Measurements from ENCODE around the gene NPHS2. TPM values are rescaled to one million over a fixed set of nuclear protein-coding genes. Genes with fewer than 3 reads are reported as not detected.

Gene NPHS2
- polyA plus RNA-seq (2013, experiment 1 of 2) = not detected
- not detected for polyA plus RNA-seq (2013, experiment 2 of 2)

DNA sequence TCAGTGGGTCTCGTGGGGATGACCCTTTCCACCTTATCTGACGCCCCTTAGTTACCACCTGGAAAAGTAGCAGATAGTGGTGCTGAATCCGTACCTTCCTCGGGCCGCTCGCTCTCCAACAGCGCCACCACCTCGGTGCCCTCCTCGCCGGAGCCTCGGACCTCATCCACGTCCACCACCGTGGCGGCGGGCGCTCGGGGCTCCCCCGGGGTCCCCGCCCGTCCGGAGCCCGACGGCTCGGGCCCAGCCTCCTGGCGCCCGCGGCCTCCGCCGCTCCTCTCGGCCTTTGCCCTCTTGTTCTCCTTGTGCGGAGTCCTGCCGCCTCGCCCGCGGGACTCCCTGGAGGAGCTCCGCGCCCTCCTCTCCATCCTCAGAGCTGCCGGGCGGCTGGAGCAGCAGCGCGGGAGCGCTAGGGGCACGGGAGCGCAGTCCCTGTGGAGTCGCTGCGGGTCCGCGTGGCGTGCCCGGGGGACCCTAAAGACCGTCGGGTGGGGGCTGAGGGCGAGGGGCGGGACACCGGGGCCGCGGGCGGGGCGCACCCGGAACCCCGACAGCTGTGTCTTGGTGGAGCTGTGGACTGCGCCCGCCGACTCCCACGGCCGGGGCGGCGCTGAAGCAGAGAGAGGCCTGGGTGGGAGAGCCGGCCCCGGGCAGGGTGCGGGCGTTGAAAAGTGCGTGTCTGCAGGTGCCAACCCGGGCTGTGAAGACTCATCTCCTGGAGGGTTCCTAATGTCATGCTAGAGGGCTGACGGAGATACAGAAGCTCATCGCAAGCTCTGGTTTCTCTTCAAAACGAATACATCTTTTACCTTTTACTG, at the start of gene NPHS2:
TSS of gene NPHS2 (minus strand) at position 452 of the 818 bp plus-strand sequence. CDS start at position 368, 84 bp downstream.
- H2BK12ac ChIP-seq (ENCODE audit: low read length in 2 of 2) = no peak within 1 kb of the TSS
- peaks cover 7% of the 10 kb centered on the region for H3K4me1 ChIP-seq (ENCODE audit: control insufficient read depth, insufficient read depth, low read depth, low read length)
- H4K8ac ChIP-seq (ENCODE audit: low read length) = no peak within 1 kb of the TSS
- H3K4me3 ChIP-seq (ENCODE audit: insufficient read depth in 1 of 2, low read depth in 1 of 2, low read length in 2 of 2) = no peak within 1 kb of the TSS
- no peak within 1 kb of the TSS for H3K9ac ChIP-seq (ENCODE audit: low read length)
- no peak for DNase-seq
- no peak within 1 kb of the TSS for H2BK5ac ChIP-seq (ENCODE audit: low read depth, low read length, poor library complexity, severe bottlenecking)
- H3K79me1 ChIP-seq (replicated peaks; ENCODE audit: low read length, poor library complexity, severe bottlenecking) = no peaks in the 10 kb centered on the region
- H2BK15ac ChIP-seq (ENCODE audit: low read depth, poor library complexity, severe bottlenecking) = no peak within 1 kb of the TSS
- H3K18ac ChIP-seq (ENCODE audit: low read depth in 1 of 2, low read length in 2 of 2) = no peak within 1 kb of the TSS
- H3K36me3 ChIP-seq (ENCODE audit: control insufficient read depth in 1 of 2, insufficient read depth in 2 of 2, low read depth in 1 of 2, low read length in 2 of 2) = no peaks in the 10 kb centered on the region
- H4K91ac ChIP-seq (ENCODE audit: low read length) = peak within 1 kb of the TSS; percentile 29
- no peak within 1 kb of the TSS for H3K4ac ChIP-seq (ENCODE audit: low read depth in 1 of 2, low read length in 2 of 2)
- no peak within 1 kb of the TSS for H3K27ac ChIP-seq (ENCODE audit: low read length, poor library complexity, severe bottlenecking)
- H3K14ac ChIP-seq (ENCODE audit: low read length in 2 of 2) = no peak within 1 kb of the TSS
- H3K4me2 ChIP-seq (ENCODE audit: low read length, poor library complexity, severe bottlenecking) = no peak within 1 kb of the TSS
- no peak within 1 kb of the TSS for H2AFZ ChIP-seq (ENCODE audit: low read depth, low read length)
- H3K23ac ChIP-seq (ENCODE audit: low read length in 2 of 2) = no peak within 1 kb of the TSS
- H2BK120ac ChIP-seq (ENCODE audit: low read depth, low read length) = no peak within 1 kb of the TSS
- WGBS = 5% methylated on average over 63 of the region's 77 CpGs
- peaks cover 43 to 60% of the 10 kb centered on the region in 2 experiments for H3K27me3 ChIP-seq (ENCODE audit: control insufficient read depth in 1 of 2, insufficient read depth in 1 of 2, low read length in 2 of 2)
- no peaks in the 10 kb centered on the region for H3K9me3 ChIP-seq (ENCODE audit: control insufficient read depth, low read length)
- no peak within 1 kb of the TSS for H2AK5ac ChIP-seq (ENCODE audit: low read length, severe bottlenecking)

DNA sequence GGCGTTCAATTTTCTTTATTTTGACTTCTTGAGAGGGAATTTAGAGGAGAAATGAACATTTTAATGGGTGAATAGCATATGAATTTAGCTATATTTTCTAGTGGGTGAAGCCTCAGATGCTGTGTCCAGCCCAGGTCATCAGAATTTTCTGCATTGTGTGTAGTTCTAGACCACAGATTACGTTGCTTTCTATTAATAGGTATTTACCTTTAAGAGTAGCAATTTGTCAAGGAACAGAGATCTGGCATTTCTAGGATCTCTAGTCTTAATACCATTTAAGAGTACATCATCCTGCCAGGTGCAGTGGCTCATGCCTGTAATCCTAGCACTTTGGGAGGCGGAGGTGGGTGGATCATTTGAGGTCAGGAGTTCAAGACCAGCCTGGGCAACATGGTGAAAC, 36.6 kb upstream of the NPHS2 start:
- no peak overlapping the region for H4K91ac ChIP-seq (ENCODE audit: low read length)
- no peak overlapping the region for H3K4me3 ChIP-seq (ENCODE audit: insufficient read depth in 1 of 2, low read depth in 1 of 2, low read length in 2 of 2)
- H3K23ac ChIP-seq (ENCODE audit: low read length in 2 of 2) = no peak overlapping the region
- no peaks in the 10 kb centered on the region for H3K36me3 ChIP-seq (ENCODE audit: control insufficient read depth in 1 of 2, insufficient read depth in 2 of 2, low read depth in 1 of 2, low read length in 2 of 2)
- H3K27me3 ChIP-seq (ENCODE audit: control insufficient read depth in 1 of 2, insufficient read depth in 1 of 2, low read length in 2 of 2) = peaks cover 0 to 8% of the 10 kb centered on the region in 2 experiments
- no peak overlapping the region for H3K14ac ChIP-seq (ENCODE audit: low read length in 2 of 2)
- no peaks in the 10 kb centered on the region for H3K9me3 ChIP-seq (ENCODE audit: control insufficient read depth, low read length)
- no peak overlapping the region for H2BK12ac ChIP-seq (ENCODE audit: low read length in 2 of 2)
- DNase-seq = no peak
- WGBS = 77% methylated on average over 2 of the region's 3 CpGs
- no peak overlapping the region for H3K18ac ChIP-seq (ENCODE audit: low read depth in 1 of 2, low read length in 2 of 2)
- no peak overlapping the region for H2BK120ac ChIP-seq (ENCODE audit: low read depth, low read length)
- no peaks in the 10 kb centered on the region for H3K4me1 ChIP-seq (ENCODE audit: control insufficient read depth, insufficient read depth, low read depth, low read length)
- H3K9ac ChIP-seq (ENCODE audit: low read length) = no peak overlapping the region
- no peak overlapping the region for H2AFZ ChIP-seq (ENCODE audit: low read depth, low read length)
- no peak overlapping the region for H3K27ac ChIP-seq (ENCODE audit: low read length, poor library complexity, severe bottlenecking)
- no peak overlapping the region for H2BK5ac ChIP-seq (ENCODE audit: low read depth, low read length, poor library complexity, severe bottlenecking)
- no peak overlapping the region for H2BK15ac ChIP-seq (ENCODE audit: low read depth, poor library complexity, severe bottlenecking)
- no peak overlapping the region for H3K4ac ChIP-seq (ENCODE audit: low read depth in 1 of 2, low read length in 2 of 2)
- H3K4me2 ChIP-seq (ENCODE audit: low read length, poor library complexity, severe bottlenecking) = no peak overlapping the region
- H4K8ac ChIP-seq (ENCODE audit: low read length) = no peak overlapping the region
- no peaks in the 10 kb centered on the region for H3K79me1 ChIP-seq (replicated peaks; ENCODE audit: low read length, poor library complexity, severe bottlenecking)
- no peak overlapping the region for H2AK5ac ChIP-seq (ENCODE audit: low read length, severe bottlenecking)

DNA sequence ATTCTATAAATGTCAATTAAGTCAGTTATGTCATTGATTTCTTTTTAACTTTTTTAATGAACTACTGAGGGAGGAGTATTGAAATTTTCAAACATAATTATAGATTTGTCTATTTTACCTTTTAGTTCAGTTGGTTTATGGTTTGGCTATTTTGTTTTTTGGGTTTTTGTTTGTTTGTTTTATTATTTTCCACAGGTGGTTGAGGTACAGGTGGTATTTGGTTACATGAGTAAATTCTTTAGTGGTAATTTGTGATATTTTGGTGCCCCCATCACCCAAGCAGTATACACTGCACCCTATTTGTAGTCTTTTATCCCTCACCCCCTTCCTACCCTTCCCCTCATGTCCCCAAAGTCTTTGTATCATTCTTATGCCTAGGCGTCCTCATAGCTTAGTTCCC, 25.3 kb upstream of the NPHS2 start:
- Histone ChIP-seq H4K8ac (ENCODE audit: low read length) (no peak overlapping the region), H3K36me3 (ENCODE audit: control insufficient read depth in 1 of 2, insufficient read depth in 2 of 2, low read depth in 1 of 2, low read length in 2 of 2) (no peaks in the 10 kb centered on the region), H3K4me1 (ENCODE audit: control insufficient read depth, insufficient read depth, low read depth, low read length) (no peaks in the 10 kb centered on the region), H3K4me2 (ENCODE audit: low read length, poor library complexity, severe bottlenecking) (no peak overlapping the region), H3K27me3 (ENCODE audit: control insufficient read depth in 1 of 2, insufficient read depth in 1 of 2, low read length in 2 of 2) (peaks cover 0 to 8% of the 10 kb centered on the region in 2 experiments), H3K9me3 (ENCODE audit: control insufficient read depth, low read length) (no peaks in the 10 kb centered on the region), H4K91ac (ENCODE audit: low read length) (no peak overlapping the region), H3K14ac (ENCODE audit: low read length in 2 of 2) (no peak overlapping the region), H3K4me3 (ENCODE audit: insufficient read depth in 1 of 2, low read depth in 1 of 2, low read length in 2 of 2) (no peak overlapping the region), H3K4ac (ENCODE audit: low read depth in 1 of 2, low read length in 2 of 2) (no peak overlapping the region), H3K79me1 (replicated peaks; ENCODE audit: low read length, poor library complexity, severe bottlenecking) (no peaks in the 10 kb centered on the region), H2BK15ac (ENCODE audit: low read depth, poor library complexity, severe bottlenecking) (no peak overlapping the region), H3K23ac (ENCODE audit: low read length in 2 of 2) (no peak overlapping the region), H3K9ac (ENCODE audit: low read length) (no peak overlapping the region), H3K18ac (ENCODE audit: low read depth in 1 of 2, low read length in 2 of 2) (no peak overlapping the region), H2BK120ac (ENCODE audit: low read depth, low read length) (no peak overlapping the region), H2BK5ac (ENCODE audit: low read depth, low read length, poor library complexity, severe bottlenecking) (no peak overlapping the region), H3K27ac (ENCODE audit: low read length, poor library complexity, severe bottlenecking) (no peak overlapping the region), H2AFZ (ENCODE audit: low read depth, low read length) (no peak overlapping the region), H2BK12ac (ENCODE audit: low read length in 2 of 2) (no peak overlapping the region), H2AK5ac (ENCODE audit: low read length, severe bottlenecking) (no peak overlapping the region)
- WGBS = 93% methylated on average over 1 of the region's 1 CpG
- DNase-seq = no peak

DNA sequence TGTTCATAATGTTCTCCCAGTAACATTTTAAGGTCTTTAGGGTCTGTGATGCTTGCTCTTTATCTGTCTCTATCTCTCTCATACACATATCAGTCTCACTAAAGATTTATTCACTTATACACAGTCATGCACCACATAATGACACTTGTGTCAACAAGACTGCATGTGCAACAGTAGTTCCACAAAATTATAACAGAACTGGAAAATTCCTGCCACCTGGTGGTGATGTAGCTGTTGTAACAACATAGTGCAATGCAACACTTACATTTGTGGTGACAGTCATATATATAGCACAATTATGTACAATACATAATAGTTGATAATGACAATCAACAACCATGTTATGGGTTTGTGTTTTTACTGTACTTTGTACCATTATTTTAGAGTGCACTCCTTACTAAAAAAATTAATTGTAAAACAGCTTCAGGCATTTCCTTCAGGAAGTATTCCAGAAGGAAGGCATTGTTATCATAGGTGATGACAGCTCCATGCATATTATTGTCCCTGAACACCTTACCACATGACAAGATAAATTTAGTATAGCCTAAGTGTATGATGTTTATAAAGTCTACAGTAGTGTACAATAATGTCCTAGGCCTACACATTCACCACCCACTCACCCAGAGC, 24.0 kb upstream of the NPHS2 start:
- H3K4me3 ChIP-seq (ENCODE audit: insufficient read depth in 1 of 2, low read depth in 1 of 2, low read length in 2 of 2) = no peak overlapping the region
- H4K8ac ChIP-seq (ENCODE audit: low read length) = no peak overlapping the region
- H3K79me1 ChIP-seq (replicated peaks; ENCODE audit: low read length, poor library complexity, severe bottlenecking) = no peaks in the 10 kb centered on the region
- no peak overlapping the region for H2BK120ac ChIP-seq (ENCODE audit: low read depth, low read length)
- no peaks in the 10 kb centered on the region for H3K36me3 ChIP-seq (ENCODE audit: control insufficient read depth in 1 of 2, insufficient read depth in 2 of 2, low read depth in 1 of 2, low read length in 2 of 2)
- no peak overlapping the region for H3K23ac ChIP-seq (ENCODE audit: low read length in 2 of 2)
- H3K27ac ChIP-seq (ENCODE audit: low read length, poor library complexity, severe bottlenecking) = no peak overlapping the region
- no peak overlapping the region for H3K14ac ChIP-seq (ENCODE audit: low read length in 2 of 2)
- no peak overlapping the region for H4K91ac ChIP-seq (ENCODE audit: low read length)
- H2AFZ ChIP-seq (ENCODE audit: low read depth, low read length) = no peak overlapping the region
- H2AK5ac ChIP-seq (ENCODE audit: low read length, severe bottlenecking) = no peak overlapping the region
- H3K18ac ChIP-seq (ENCODE audit: low read depth in 1 of 2, low read length in 2 of 2) = no peak overlapping the region
- DNase-seq = peak; percentile 35
- H2BK12ac ChIP-seq (ENCODE audit: low read length in 2 of 2) = no peak overlapping the region
- no peaks in the 10 kb centered on the region for H3K4me1 ChIP-seq (ENCODE audit: control insufficient read depth, insufficient read depth, low read depth, low read length)
- no peak overlapping the region for H3K4me2 ChIP-seq (ENCODE audit: low read length, poor library complexity, severe bottlenecking)
- no peaks in the 10 kb centered on the region for H3K9me3 ChIP-seq (ENCODE audit: control insufficient read depth, low read length)
- no peak overlapping the region for H3K9ac ChIP-seq (ENCODE audit: low read length)
- no peak overlapping the region for H3K4ac ChIP-seq (ENCODE audit: low read depth in 1 of 2, low read length in 2 of 2)
- H3K27me3 ChIP-seq (ENCODE audit: control insufficient read depth in 1 of 2, insufficient read depth in 1 of 2, low read length in 2 of 2) = peaks cover under 1 to 10% of the 10 kb centered on the region in 2 experiments
- H2BK5ac ChIP-seq (ENCODE audit: low read depth, low read length, poor library complexity, severe bottlenecking) = no peak overlapping the region
- no peak overlapping the region for H2BK15ac ChIP-seq (ENCODE audit: low read depth, poor library complexity, severe bottlenecking)

Data from mesenchymal stem cell (in vitro differentiated cells and primary cell).